Liver (tissue), 3 donors: ENCODE results near the gene UBALD1.

Experiments
- CTCF ChIP-seq: fragments of 150-350 bp; IDR thresholded peaks from 2 replicates; pipeline ENCODE4 v1.5.1; 2017; ENCODE audit warnings: improper control_type of control experiment, low read depth, low read length; ENCODE audit not compliant: missing input control
- MAX ChIP-seq: IDR thresholded peaks from 2 replicates; pipeline ENCODE4 v1.6.1; 2016; ENCODE audit warnings: antibody characterized with exemption
- RAD21 ChIP-seq, 2 donors: IDR thresholded peaks; 2 replicates each; pipeline ENCODE4 v1.6.1; 2016; ENCODE audit warnings: antibody characterized with exemption in 2 of 2, mild to moderate bottlenecking in 2 of 2
- RXRA ChIP-seq, 2 donors: IDR thresholded peaks; 2 replicates each; pipeline ENCODE4 v1.6.1; 2017 to 2018; ENCODE audit warnings: antibody characterized with exemption in 2 of 2, mild to moderate bottlenecking in 1 of 2
- donor health status: healthy.
- donor health status: healthy.

GRCh38 chr16:4624015-4624826 lies 9.5 kb upstream of the UBALD1 start, which contains the start of gene MGRN1:
- TF ChIP-seq MAX (peak; percentile 71), CTCF (peak; percentile 89), RAD21 (IDR thresholded peaks at IDR 0.05) (peak; percentile 80 to 84), RXRA (IDR thresholded peaks at IDR 0.05) (peak in 1 of 2 donors; percentile 57)
